Vagina (tissue), 2 donors: Measurements from ENCODE around the gene CBFA2T3. TPM values are rescaled to one million over a fixed set of nuclear protein-coding genes. Genes with fewer than 3 reads are reported as not detected.
"Not testable (repeated sequence)": the region's sequence is repeated elsewhere in the genome, so short reads cannot be mapped to it uniquely, and the experiment has no call there.

Experiments
- DNase-seq, 2 donors: peaks; one replicate each; pipeline ENCODE4 v3.0.0-alpha.2; 2017; ENCODE audit errors: extremely low spot score in 2 of 2
- H3K27ac ChIP-seq: fragments of 200-600 bp; sonication (generic); one replicate; pipeline ENCODE4 v1.5.1; 2019
- H3K27me3 ChIP-seq: fragments of 200-600 bp; sonication (generic); one replicate; pipeline ENCODE4 v1.5.1; 2019
- H3K36me3 ChIP-seq, 2 donors: fragments of 200-600 bp; sonication (generic); one replicate each; pipeline ENCODE4 v1.5.1; 2017 to 2019
- H3K4me1 ChIP-seq: fragments of 200-600 bp; sonication (generic); one replicate; pipeline ENCODE4 v1.5.1; 2019
- H3K4me3 ChIP-seq, 2 donors: fragments of 200-600 bp; sonication (generic); 1 replicate in 1 of 2; 2 replicates in 1 of 2; pipeline ENCODE4 v1.5.1; 2016 to 2019
- H3K9me3 ChIP-seq: fragments of 200-600 bp; sonication (generic); one replicate; pipeline ENCODE4 v1.5.1; 2019
- CTCF ChIP-seq, 3 experiments: fragments of 450-650 bp in 2 of 3; fragments of 200-600 bp in 1 of 3; sonication (generic) in 1 of 3; IDR thresholded peaks; one replicate each; pipeline ENCODE4 v1.5.1; 2017 to 2019; ENCODE audit warnings: antibody characterized with exemption in 3 of 3, mild to moderate bottlenecking in 2 of 3, moderate library complexity in 2 of 3
- POLR2A ChIP-seq, 2 donors: fragments of 450-650 bp; IDR thresholded peaks; one replicate each; pipeline ENCODE4 v1.6.1; 2017; ENCODE audit warnings: antibody characterized with exemption in 2 of 2, mild to moderate bottlenecking in 2 of 2, moderate library complexity in 2 of 2
- POLR2AphosphoS5 ChIP-seq, 2 donors: sonication (generic); formaldehyde crosslinking; IDR thresholded peaks; one replicate each; pipeline ENCODE4 v1.9.0; 2017; ENCODE audit warnings: antibody characterized with exemption in 2 of 2, mild to moderate bottlenecking in 2 of 2, low read depth in 1 of 2; ENCODE audit not compliant: insufficient read depth in 1 of 2
- intact Hi-C: fragments of 100-400 bp; cut with DNase I; formaldehyde crosslinking; loops from one replicate; pipeline ENCODE4 v1.15.1; 2023
- total RNA-seq: library from RNA; depleted of rRNA; stranded (reverse); fragments of >200 nt; gene quantifications from one replicate; pipeline ENCODE4 v1.2.3, GENCODE V29; 2016

The CBFA2T3 gene
- total RNA-seq, 1 donor from 2014 or later = 2.7 TPM

GRCh38 chr16:88922114-88922825, 54.7 kb downstream of the CBFA2T3 start:
- no peaks in the 10 kb centered on the region for H3K36me3 ChIP-seq
- no peak for TF ChIP-seq CTCF (IDR thresholded peaks at IDR 0.05)
- peak in 1 of 2 donors; percentile 48 for TF ChIP-seq POLR2AphosphoS5 (IDR thresholded peaks at IDR 0.05; ENCODE audit: insufficient read depth in 1 of 2, low read depth in 1 of 2)
- TF ChIP-seq POLR2A (IDR thresholded peaks at IDR 0.05) = no peak
- DNase-seq = no peak
- no peaks in the 10 kb centered on the region for H3K9me3 ChIP-seq
- H3K27ac ChIP-seq = peak overlapping the region; percentile 60
- no peak overlapping the region for H3K4me3 ChIP-seq
- intact Hi-C loops = no loop called here
- H3K4me1 ChIP-seq = peaks cover 74% of the 10 kb centered on the region
- no peaks in the 10 kb centered on the region for H3K27me3 ChIP-seq

- peak overlapping the region; percentile 60 for H3K27ac ChIP-seq
- no peak overlapping the region for H3K4me3 ChIP-seq
- H3K27me3 ChIP-seq = no peaks in the 10 kb centered on the region
- peaks cover 70% of the 10 kb centered on the region for H3K4me1 ChIP-seq
- intact Hi-C loops = no loop called here
- TF ChIP-seq POLR2A (IDR thresholded peaks at IDR 0.05) (no peak), CTCF (IDR thresholded peaks at IDR 0.05) (no peak), POLR2AphosphoS5 (IDR thresholded peaks at IDR 0.05; ENCODE audit: insufficient read depth in 1 of 2, low read depth in 1 of 2) (no peak)
- DNase-seq = no peak
- H3K9me3 ChIP-seq = no peaks in the 10 kb centered on the region
- no peaks in the 10 kb centered on the region for H3K36me3 ChIP-seq
Measured at GRCh38 chr16:88921591-88921990, 55.4 kb downstream of the CBFA2T3 start.

GRCh38 chr16:88920618-88921590, 56.1 kb downstream of the CBFA2T3 start:
- Histone ChIP-seq H3K36me3 (no peaks in the 10 kb centered on the region), H3K4me3 (no peak overlapping the region), H3K4me1 (peaks cover 66% of the 10 kb centered on the region), H3K9me3 (no peaks in the 10 kb centered on the region), H3K27me3 (no peaks in the 10 kb centered on the region), H3K27ac (peak overlapping the region; percentile 60)
- TF ChIP-seq POLR2A (IDR thresholded peaks at IDR 0.05) (no peak), POLR2AphosphoS5 (IDR thresholded peaks at IDR 0.05; ENCODE audit: insufficient read depth in 1 of 2, low read depth in 1 of 2) (peak; percentile 75 to 79)
- no peak for DNase-seq
- intact Hi-C loops = no loop called here

- H3K4me3 ChIP-seq = no peak overlapping the region
- no peaks in the 10 kb centered on the region for H3K27me3 ChIP-seq
- TF ChIP-seq POLR2AphosphoS5 (IDR thresholded peaks at IDR 0.05; ENCODE audit: insufficient read depth in 1 of 2, low read depth in 1 of 2) (no peak), CTCF (IDR thresholded peaks at IDR 0.05) (no peak), POLR2A (IDR thresholded peaks at IDR 0.05) (no peak)
- intact Hi-C loops = no loop called here
- peaks cover 62% of the 10 kb centered on the region for H3K4me1 ChIP-seq
- no peaks in the 10 kb centered on the region for H3K9me3 ChIP-seq
- H3K36me3 ChIP-seq = no peaks in the 10 kb centered on the region
- DNase-seq = no peak
- no peak overlapping the region for H3K27ac ChIP-seq
Measured at GRCh38 chr16:88919936-88920335, 57.1 kb downstream of the CBFA2T3 start.

GRCh38 chr16:88918896-88919295, 58.1 kb downstream of the CBFA2T3 start:
- DNase-seq, H3K36me3 ChIP-seq, H3K27me3 ChIP-seq, H3K9me3 ChIP-seq, intact Hi-C loops, H3K4me3 ChIP-seq: not testable (repeated sequence)
- Histone ChIP-seq H3K27ac (peak overlapping the region; percentile 58), H3K4me1 (peaks cover 63% of the 10 kb centered on the region)
- peak in 1 of 2 donors; percentile 49 for TF ChIP-seq POLR2AphosphoS5 (IDR thresholded peaks at IDR 0.05; ENCODE audit: insufficient read depth in 1 of 2, low read depth in 1 of 2)
